HepG2 (cell line): ENCODE measurements around the gene SHLD1. TPM values are rescaled to one million over a fixed set of nuclear protein-coding genes. Genes with fewer than 3 reads are reported as not detected.

Source experiments
- ATRX ChIP-seq: sonication (generic); formaldehyde crosslinking; IDR thresholded peaks from 2 replicates; pipeline ENCODE4 v1.4.0; 2020; ENCODE audit warnings: missing genetic modification reagents, borderline replicate concordance
- ETV6 ChIP-seq: sonication (generic); formaldehyde crosslinking; conservative IDR thresholded peaks from 2 replicates; pipeline ENCODE4 v1.4.0; 2020; ENCODE audit warnings: missing genetic modification reagents
- HOMEZ ChIP-seq: IDR thresholded peaks from 2 replicates; pipeline ENCODE4 v1.6.1; 2016; ENCODE audit warnings: low read depth
- KMT2A ChIP-seq: sonication (generic); formaldehyde crosslinking; IDR thresholded peaks from 2 replicates; pipeline ENCODE4 v1.4.0; 2020; ENCODE audit warnings: missing genetic modification reagents
- MYC ChIP-seq: sonication (generic); formaldehyde crosslinking; IDR thresholded peaks from 2 replicates; pipeline ENCODE4 v1.9.0; 2021; ENCODE audit warnings: missing genetic modification reagents, borderline replicate concordance
- MZF1 ChIP-seq: sonication (generic); formaldehyde crosslinking; IDR thresholded peaks from 2 replicates; pipeline ENCODE4 v1.8.1; 2023; ENCODE audit warnings: mild to moderate bottlenecking, missing genetic modification reagents, borderline replicate concordance
- NFYB ChIP-seq: sonication (generic); formaldehyde crosslinking; IDR thresholded peaks from 2 replicates; pipeline ENCODE4 v1.4.0; 2020; ENCODE audit warnings: missing genetic modification reagents
- PAX8 ChIP-seq: sonication (generic); formaldehyde crosslinking; IDR thresholded peaks from 2 replicates; pipeline ENCODE4 v1.8.0; 2022; ENCODE audit warnings: mild to moderate bottlenecking, missing genetic modification reagents, borderline replicate concordance
- PCBP1 ChIP-seq: fragments of 200-400 bp; formaldehyde crosslinking; IDR thresholded peaks from 2 replicates; pipeline ENCODE4 v1.6.1; 2017; ENCODE audit warnings: mild to moderate bottlenecking, low read depth, low read length, borderline replicate concordance
- RARA ChIP-seq: IDR thresholded peaks from 2 replicates; pipeline ENCODE4 v1.6.1; 2016; ENCODE audit warnings: missing genetic modification reagents, missing compliant biosample characterization
- SAP130 ChIP-seq: IDR thresholded peaks from 2 replicates; pipeline ENCODE4 v1.6.1; 2016; ENCODE audit warnings: low read depth
- SOX5 ChIP-seq: IDR thresholded peaks from 2 replicates; pipeline ENCODE4 v1.6.1; 2016; ENCODE audit warnings: borderline replicate concordance
- SP140L ChIP-seq: sonication (generic); formaldehyde crosslinking; IDR thresholded peaks from 2 replicates; pipeline ENCODE4 v1.4.0; 2020; ENCODE audit warnings: missing genetic modification reagents, borderline replicate concordance
- TCF7 ChIP-seq: sonication (generic); IDR thresholded peaks from 2 replicates; pipeline ENCODE4 v1.6.1; 2016; ENCODE audit warnings: antibody characterized with exemption, low read depth
- THYN1 ChIP-seq: sonication (generic); formaldehyde crosslinking; IDR thresholded peaks from 2 replicates; pipeline ENCODE4 v1.8.1; 2023; ENCODE audit warnings: low read depth, mild to moderate bottlenecking, moderate library complexity, missing genetic modification reagents, borderline replicate concordance
- YY1 ChIP-seq: IDR thresholded peaks from 2 replicates; pipeline ENCODE4 v1.6.1; 2011; ENCODE audit warnings: low read length, low read depth, moderate library complexity, mild to moderate bottlenecking; ENCODE audit not compliant: insufficient read depth, insufficient replicate concordance
- ZFYVE20 ChIP-seq: sonication (generic); formaldehyde crosslinking; IDR thresholded peaks from 2 replicates; pipeline ENCODE4 v1.8.0; 2023; ENCODE audit warnings: low read depth, mild to moderate bottlenecking, moderate library complexity, missing genetic modification reagents, borderline replicate concordance
- ZNF234 ChIP-seq: sonication (generic); formaldehyde crosslinking; conservative IDR thresholded peaks from 2 replicates; pipeline ENCODE4 v1.5.1; 2020; ENCODE audit warnings: mild to moderate bottlenecking, missing genetic modification reagents
- ZNF251 ChIP-seq: sonication (generic); formaldehyde crosslinking; IDR thresholded peaks from 2 replicates; pipeline ENCODE4 v1.9.0; 2021; ENCODE audit warnings: mild to moderate bottlenecking, missing genetic modification reagents
- ZNF264 ChIP-seq: sonication (generic); formaldehyde crosslinking; IDR thresholded peaks from 2 replicates; pipeline ENCODE4 v1.4.0; 2020; ENCODE audit warnings: missing genetic modification reagents
- ZNF329 ChIP-seq: sonication (generic); formaldehyde crosslinking; IDR thresholded peaks from 2 replicates; pipeline ENCODE4 v1.9.0; 2021; ENCODE audit warnings: low read depth, mild to moderate bottlenecking, missing genetic modification reagents
- ZNF33A ChIP-seq: sonication (generic); formaldehyde crosslinking; IDR thresholded peaks from 2 replicates; pipeline ENCODE4 v1.5.1; 2020; ENCODE audit warnings: missing genetic modification reagents, mild to moderate bottlenecking, moderate library complexity, borderline replicate concordance
- polyA plus RNA-seq, 8 experiments: library from polyadenylated mRNA; depleted of rRNA in 3 of 8; stranded (reverse) in 7 of 8; unstranded in 1 of 8; fragments of >200 nt; fragmentation: Illumina TruSeq in 4 of 8; extraction: Trizol in 4 of 8; gene quantifications; 2 replicates each; pipeline versions ENCODE4 v1.2.1 to v1.2.3, GENCODE V29; 2011 to 2016; ENCODE audit warnings: low read depth in 4 of 8, missing spikeins in 1 of 8, mixed read lengths in 1 of 8; ENCODE audit not compliant: insufficient read depth in 1 of 8
- total RNA-seq, 5 experiments: library from RNA; depleted of rRNA; stranded (reverse); fragments of >200 nt; fragmentation: Illumina TruSeq; extraction: Trizol; gene quantifications; 2 replicates each; pipeline ENCODE4 v1.2.3, GENCODE V29; 2016; ENCODE audit warnings: low read depth in 1 of 5
- TF ChIP-seq, protein P1 (sequence below): sonication (generic); formaldehyde crosslinking; IDR thresholded peaks from 2 replicates; pipeline ENCODE4 v1.4.0; 2020; ENCODE audit warnings: missing genetic modification reagents, borderline replicate concordance

Gene SHLD1
- total and polyA plus RNA-seq, 2 of the 13 experiments (the other 11 are each of a cell fraction or from before 2014, with no cell fraction given): 8.9 to 10.0 TPM

DNA sequence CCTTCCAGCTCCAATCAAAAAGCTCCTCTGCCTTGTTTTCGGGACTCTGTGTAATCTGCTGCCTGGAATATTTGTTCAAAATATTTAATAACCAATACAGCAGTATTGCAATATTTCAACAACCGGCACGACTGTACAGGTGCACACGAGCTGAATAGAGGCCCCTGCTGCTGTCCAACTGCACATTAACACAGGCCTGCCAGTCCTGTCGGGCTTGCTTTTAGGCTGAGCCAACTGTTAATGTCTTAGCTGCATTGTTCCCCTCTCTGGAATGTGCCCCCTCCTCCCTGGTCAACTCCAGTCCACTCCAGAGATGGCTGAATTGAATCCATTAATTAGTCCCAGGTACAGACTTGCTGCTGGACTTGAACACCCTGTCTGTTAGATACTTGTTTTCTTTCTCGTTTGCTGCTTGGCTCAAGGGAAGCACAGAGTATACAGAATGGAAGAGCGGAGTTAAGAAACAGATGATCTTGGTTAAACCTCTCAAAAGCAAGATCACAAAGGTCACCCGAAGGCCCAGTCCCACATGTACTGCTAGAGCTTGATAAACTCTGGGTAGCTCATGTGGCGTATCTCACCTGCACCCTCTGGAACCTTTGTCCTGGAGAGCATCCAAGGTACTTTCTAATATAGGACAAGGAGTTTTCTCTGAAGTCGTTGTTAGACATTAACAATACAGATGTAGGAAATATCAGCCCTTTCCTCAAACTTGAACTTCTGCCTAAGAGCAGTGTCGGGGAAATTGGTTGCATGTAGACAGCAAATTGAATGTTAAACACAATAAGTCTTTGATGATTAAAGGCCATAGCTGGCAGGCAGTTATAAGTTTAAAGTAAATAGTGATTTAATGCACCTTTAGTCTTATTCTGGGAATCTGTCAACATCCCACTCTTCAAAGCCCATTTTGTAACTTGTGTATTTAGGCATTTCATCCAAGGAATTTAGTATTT, 31.9 kb downstream of the SHLD1 start (continued):
- TF ChIP-seq THYN1 (CRISPR knock-in tag): 0 out of 2 replicates have a peak, but pooled peaks have one; percentile 69
- TF ChIP-seq HOMEZ (CRISPR knock-in tag): peak; percentile 22; the same call in 1 of the 2 replicates
- TF ChIP-seq ATRX: no peak
- no peak for TF ChIP-seq ETV6
- TF ChIP-seq NFYB (CRISPR knock-in tag): no peak
- TF ChIP-seq, protein P1, sequence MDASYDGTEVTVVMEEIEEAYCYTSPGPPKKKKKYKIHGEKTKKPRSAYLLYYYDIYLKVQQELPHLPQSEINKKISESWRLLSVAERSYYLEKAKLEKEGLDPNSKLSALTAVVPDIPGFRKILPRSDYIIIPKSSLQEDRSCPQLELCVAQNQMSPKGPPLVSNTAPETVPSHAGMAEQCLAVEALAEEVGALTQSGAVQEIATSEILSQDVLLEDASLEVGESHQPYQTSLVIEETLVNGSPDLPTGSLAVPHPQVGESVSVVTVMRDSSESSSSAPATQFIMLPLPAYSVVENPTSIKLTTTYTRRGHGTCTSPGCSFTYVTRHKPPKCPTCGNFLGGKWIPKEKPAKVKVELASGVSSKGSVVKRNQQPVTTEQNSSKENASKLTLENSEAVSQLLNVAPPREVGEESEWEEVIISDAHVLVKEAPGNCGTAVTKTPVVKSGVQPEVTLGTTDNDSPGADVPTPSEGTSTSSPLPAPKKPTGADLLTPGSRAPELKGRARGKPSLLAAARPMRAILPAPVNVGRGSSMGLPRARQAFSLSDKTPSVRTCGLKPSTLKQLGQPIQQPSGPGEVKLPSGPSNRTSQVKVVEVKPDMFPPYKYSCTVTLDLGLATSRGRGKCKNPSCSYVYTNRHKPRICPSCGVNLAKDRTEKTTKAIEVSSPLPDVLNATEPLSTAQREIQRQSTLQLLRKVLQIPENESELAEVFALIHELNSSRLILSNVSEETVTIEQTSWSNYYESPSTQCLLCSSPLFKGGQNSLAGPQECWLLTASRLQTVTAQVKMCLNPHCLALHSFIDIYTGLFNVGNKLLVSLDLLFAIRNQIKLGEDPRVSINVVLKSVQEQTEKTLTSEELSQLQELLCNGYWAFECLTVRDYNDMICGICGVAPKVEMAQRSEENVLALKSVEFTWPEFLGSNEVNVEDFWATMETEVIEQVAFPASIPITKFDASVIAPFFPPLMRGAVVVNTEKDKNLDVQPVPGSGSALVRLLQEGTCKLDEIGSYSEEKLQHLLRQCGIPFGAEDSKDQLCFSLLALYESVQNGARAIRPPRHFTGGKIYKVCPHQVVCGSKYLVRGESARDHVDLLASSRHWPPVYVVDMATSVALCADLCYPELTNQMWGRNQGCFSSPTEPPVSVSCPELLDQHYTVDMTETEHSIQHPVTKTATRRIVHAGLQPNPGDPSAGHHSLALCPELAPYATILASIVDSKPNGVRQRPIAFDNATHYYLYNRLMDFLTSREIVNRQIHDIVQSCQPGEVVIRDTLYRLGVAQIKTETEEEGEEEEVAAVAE (CRISPR knock-in tag): no peak
- no peak for TF ChIP-seq ZNF33A
- peak; percentile 33 for TF ChIP-seq YY1
- TF ChIP-seq SP140L (CRISPR knock-in tag): peak; percentile 88
- TF ChIP-seq SOX5: peak; percentile 92
- TF ChIP-seq TCF7: peak; percentile 98
- TF ChIP-seq ZNF329 (CRISPR knock-in tag): no peak
- TF ChIP-seq RARA: peak; percentile 99
- no peak for TF ChIP-seq ZNF251 (CRISPR knock-in tag)
- TF ChIP-seq PAX8 (CRISPR knock-in tag): no peak
- no peak for TF ChIP-seq KMT2A (CRISPR knock-in tag)
- no peak for TF ChIP-seq ZFYVE20 (CRISPR knock-in tag)
- TF ChIP-seq ZNF234 (CRISPR knock-in tag): no peak
- no peak for TF ChIP-seq ZNF264
- TF ChIP-seq SAP130: peak; percentile 83
- no peak for TF ChIP-seq MYC (CRISPR knock-in tag)
- TF ChIP-seq MZF1: no peak
- TF ChIP-seq PCBP1: no peak
